Stimulated activated CD4-positive, alpha-beta T cell treated with anti-CD3 and anti-CD28 coated beads, Interleukin-4, amount 100 ng/mL, for 1 hour (primary cell): ENCODE measurements around the gene CIAO1.
"Not testable (repeated sequence)": the region's sequence is repeated elsewhere in the genome, so short reads cannot be mapped to it uniquely, and the experiment has no call there.

Source experiments
- DNase-seq: peaks from one replicate; pipeline ENCODE4 v3.0.0-alpha.2; 2020

The CIAO1 gene

DNA sequence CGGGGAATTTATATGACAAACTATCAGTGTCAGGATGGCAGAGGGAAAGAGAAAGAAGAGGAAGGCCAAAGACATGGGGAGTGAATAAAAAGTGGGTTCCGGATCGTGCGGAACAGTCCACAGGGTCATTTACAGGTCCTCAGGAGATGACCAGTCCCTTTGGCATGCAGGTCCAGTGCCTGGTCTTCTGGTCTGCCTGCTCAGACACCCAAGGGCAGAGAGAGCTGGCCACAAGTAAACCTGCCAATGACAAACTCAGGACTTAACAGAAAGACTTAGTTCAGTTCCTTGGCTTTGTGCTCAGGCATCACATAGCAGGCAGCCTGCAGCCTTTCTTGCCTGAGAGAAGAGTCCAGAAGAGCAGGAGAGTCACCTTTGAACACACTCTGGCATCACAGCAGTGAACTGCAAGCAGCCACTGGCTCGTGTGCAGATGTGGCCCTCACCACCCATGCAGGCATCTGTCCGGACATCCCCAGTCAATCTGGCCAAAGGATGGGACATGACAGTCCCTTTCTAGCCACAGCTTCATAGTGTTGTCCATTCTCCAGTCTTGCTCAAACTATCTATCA, 14.2 kb upstream of the CIAO1 start:
- DNase-seq, result no peak

GRCh38 chr2:96252526-96252925, 13.5 kb upstream of the CIAO1 start:
- no peak for DNase-seq

- DNase-seq, result no peak
Observed at GRCh38 chr2:96253006-96253405, 13.0 kb upstream of the CIAO1 start.

- no peak for DNase-seq
Observed at GRCh38 chr2:96254571-96254970, 11.5 kb upstream of the CIAO1 start.

GRCh38 chr2:96256611-96257113, 9.4 kb upstream of the CIAO1 start:
- no peak for DNase-seq

GRCh38 chr2:96257744-96258143, 8.3 kb upstream of the CIAO1 start:
- not testable (repeated sequence) for DNase-seq

DNA sequence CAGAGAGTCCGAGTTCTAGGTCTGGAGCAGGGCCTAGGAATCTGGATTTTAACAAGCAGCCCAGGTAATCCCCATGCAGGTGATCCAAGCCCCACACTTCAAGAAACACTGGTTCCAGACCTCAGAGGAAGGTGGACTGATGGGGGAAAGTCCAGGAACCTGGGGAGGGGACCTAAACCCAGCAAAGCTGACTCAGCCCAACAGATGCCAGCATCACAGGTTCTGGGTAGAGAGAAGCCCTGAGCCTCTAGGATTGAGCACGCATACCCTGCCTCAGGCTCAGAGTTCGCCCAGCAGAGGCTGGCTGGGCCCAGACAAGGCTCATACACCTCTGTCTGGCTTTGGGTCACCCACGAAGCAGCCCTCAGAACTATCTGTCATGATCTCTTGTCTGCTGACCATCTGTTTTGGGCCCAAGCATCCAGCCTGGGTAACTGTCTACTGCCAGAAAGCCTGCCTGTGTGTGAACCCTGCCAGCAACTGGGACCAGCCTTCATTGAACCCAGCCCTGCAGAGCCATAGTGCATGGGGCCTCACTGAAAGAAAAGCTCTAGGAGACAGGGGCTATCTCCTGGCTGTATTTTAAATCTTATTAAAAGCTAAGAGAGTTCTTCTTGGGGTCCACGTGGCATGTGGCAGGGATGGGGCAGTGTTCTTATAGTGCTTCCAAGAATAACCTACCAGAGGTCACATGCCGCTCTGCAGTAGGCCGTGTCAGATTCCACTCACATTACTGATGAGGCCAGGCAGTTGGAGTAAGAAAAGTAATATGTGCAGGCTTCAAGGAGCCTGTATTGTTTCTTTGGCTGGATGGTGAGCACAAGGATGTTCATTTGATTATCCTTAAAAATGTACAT, 7.6 kb upstream of the CIAO1 start:
- no peak for DNase-seq

DNA sequence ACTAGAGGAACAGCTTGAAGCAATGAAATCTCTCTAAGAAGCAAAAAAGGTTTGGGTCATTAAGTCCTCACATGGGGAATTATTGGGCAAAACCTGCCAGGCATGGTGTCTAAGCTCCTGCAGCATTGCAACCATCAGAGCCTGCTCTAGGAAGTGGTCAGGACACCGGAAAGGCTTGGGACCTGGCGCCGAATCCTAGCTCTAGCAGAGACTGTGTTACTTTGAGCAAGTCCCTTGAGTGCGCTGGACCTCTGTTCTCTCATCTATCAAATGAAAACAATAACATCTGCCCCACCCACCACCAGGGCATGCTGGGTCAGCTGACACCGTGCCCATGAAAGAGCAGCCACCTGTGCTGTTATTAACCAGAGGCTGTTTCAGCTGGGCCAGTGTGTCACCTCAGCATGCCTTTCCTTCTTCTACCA, 6.5 kb upstream of the CIAO1 start:
- no peak for DNase-seq

- DNase-seq, result peak; percentile 24
Observed at GRCh38 chr2:96260387-96261260, 5.4 kb upstream of the CIAO1 start.

DNA sequence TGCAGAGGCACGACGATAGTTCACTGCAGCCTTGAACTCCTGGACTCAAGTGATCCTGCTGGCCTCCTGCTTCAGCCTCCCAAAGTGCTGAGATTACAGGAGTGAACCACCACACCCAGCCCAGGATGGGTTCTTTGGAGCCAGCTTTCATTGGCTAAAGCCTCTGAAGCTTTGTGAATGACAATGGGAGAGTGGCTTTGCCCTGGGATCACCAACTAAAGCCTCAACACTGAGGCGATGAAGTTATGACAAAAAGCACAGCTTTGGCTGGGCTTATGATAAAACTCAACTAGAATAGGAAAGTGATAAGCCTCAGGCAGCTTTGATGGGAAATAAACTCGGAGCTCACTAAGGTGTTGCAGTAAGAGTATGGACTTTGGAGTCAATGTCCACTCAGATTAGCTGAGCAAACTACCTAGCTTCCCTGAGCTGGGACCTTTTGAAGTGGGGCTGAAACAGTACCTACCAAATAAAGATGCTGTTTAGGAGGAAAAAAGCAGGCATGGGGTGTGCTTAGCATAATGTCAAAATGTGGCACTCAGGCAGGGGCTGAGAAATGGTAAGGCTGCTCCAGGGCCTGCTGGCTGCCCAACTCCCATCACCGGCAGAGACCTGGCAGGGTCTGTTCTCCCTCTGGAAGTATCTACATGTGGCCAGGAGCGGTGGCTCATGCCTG, 4.6 kb upstream of the CIAO1 start:
- no peak for DNase-seq

GRCh38 chr2:96262306-96262705, 3.7 kb upstream of the CIAO1 start:
- no peak for DNase-seq

GRCh38 chr2:96264086-96264485, 1.9 kb upstream of the CIAO1 start:
- DNase-seq, result no peak

DNA sequence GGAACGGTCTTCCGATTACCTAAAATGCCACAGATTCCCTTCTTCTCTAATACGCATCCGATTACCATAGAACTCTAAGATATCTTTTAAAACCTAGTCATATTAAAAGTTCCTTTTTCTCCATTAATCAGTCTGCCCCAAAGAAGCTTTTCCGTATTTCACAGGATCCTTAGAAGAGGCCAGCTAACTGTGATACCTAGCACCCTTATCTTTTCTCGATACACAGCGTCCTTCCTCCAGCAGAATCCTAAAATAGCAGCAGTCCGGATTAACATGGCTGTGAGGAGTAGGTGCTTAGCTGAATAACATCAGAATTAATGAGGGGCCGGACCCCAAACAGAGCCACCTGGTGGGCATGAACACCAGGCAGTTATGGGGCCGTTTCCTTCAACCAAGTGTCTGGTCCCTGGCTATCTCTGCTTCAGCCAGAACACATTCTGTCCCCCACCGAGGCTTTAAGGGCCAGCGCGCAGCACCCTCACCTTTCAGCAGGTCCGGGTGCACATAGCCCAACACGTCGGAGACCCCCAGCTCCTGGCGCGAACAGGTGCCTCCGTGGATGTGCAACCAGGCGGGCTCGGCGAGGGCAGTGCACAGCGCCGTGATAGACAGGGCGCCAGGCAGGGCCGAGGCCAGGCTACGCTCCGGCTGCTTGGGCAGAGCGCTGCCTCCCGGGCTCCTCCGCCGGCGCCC, 1.2 kb upstream of the CIAO1 start:
- DNase-seq, result peak; percentile 19

DNA sequence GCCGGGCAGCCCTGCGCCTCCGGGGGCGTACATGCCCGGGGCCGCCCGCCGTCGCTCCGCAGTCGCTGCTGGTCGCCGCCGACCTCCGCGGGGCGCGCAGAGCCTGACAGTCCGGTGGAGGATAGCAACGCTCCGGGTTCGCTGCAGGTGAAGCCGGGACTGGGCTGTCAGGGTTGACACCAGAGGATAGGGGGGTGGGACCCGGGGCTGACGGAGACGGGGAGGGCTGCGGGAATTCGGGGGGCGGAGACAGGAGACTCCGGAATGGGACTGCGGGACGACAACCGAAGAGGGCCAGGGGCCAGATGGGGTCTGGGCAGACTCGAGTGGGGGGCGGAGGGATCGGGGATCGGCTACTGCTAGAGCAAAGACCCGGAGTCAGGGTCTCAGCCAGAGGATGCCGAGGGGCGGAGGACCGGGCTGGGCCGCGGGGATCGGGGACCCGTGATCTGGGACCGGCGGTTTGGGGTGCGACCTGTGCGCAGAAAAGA, 631 bp upstream of the CIAO1 start:
- DNase-seq, result no peak

DNA sequence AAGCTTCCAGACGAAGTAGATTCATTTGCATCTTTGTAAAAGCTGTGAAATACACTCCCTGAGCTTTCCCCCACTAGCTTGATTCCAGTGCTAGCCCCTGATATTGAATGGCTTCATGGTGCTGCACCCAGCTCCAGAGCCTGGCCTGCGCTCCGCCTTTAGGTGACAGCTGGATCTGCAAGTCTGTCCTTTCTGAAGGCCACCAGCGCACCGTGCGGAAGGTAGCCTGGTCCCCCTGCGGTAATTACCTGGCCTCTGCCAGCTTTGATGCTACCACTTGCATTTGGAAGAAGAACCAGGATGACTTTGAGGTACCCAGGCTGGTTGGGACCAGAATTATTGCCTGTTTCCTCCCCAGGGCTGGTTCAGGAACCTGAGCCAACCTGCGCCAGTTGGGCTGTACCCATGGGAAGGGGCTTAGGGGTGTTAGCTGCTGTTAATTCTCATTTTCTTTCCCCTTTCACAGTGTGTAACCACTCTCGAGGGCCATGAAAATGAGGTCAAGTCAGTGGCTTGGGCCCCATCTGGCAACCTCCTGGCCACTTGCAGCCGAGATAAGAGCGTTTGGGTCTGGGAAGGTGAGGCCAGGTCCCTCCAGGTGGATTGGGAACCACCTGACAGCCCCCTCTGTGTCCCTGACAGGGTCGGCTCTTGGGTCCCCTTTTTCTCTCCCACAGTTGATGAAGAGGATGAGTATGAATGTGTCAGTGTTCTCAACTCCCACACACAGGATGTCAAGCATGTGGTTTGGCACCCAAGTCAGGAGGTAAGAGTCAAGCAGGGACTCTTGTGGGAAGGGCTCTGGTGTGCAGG, 1.3 kb downstream of the CIAO1 start:
- peak; percentile 46 for DNase-seq

- no peak for DNase-seq
Observed at GRCh38 chr2:96271995-96272394, 6.0 kb downstream of the CIAO1 start.

DNA sequence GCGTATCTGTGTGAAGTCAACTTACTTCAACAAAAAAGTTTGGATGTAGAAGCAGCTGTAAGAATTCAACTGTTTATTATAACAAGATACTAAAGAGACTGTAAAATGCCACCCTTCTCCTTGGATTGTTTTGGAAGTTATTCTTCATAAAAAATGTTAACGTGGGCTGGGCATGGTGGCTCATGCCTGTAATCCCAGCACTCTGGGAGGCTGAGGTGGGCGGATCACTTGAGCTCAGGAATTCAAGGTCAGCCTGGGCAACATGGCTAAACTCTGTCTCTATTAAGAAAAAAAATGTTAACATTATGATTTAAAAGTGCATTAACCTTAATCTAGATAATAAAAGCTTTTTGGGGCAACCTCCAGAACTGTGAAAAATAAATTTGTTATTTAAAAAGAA, 7.7 kb downstream of the CIAO1 start:
- DNase-seq, result no peak

DNA sequence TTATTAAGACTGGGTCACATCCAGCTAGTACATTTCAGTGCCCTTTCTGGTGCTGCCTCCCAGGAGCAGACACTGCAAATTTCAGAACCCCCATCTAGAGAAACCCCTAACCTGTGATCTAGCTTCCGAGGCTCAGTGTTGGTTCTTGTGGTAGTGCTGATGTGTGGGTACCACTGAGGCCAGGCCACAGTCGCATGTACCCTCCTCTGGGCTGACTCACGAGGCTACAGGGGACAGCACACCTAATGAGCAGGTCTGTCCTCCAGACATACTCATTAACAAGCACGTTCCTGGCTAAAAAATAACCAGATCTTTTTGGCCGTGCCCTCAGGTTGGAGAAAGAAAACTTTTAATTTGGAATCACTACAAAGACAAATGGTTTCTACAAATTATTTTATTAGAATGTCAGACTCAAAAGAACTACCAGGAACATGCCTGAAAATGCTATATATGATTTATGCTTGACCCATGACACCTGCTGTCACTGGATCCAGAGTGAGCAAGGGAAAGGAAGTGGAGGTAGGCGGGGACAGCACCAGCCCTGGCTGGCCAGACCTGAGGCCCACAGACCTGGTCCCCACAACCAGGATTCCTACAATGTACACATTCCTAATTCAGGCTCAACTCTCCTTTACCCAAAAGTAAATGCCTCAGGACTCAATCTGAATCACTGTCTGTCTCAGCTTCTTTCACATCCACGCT, 8.5 kb downstream of the CIAO1 start:
- no peak for DNase-seq

GRCh38 chr2:96276787-96277499, 10.9 kb downstream of the CIAO1 start:
- DNase-seq, result no peak
